Thyroid gland (tissue), 4 donors: Measurements from ENCODE around the gene CARNS1. TPM values are rescaled to one million over a fixed set of nuclear protein-coding genes. Genes with fewer than 3 reads are reported as not detected.

Source experiments
- DNase-seq, 2 donors: peaks; one replicate each; pipeline ENCODE4 v3.0.0-alpha.2; 2019
- H3K27ac ChIP-seq, 3 donors: fragments of 200-600 bp; sonication (generic); 1 replicate in 2 of 3; 2 replicates in 1 of 3; pipeline ENCODE4 v1.5.1; 2016 to 2019; ENCODE audit warnings: mild to moderate bottlenecking in 1 of 3, moderate library complexity in 1 of 3
- H3K27me3 ChIP-seq: fragments of 200-600 bp; sonication (generic); one replicate; pipeline ENCODE4 v1.5.1; 2019
- H3K36me3 ChIP-seq, 2 donors: fragments of 200-600 bp; sonication (generic); one replicate each; pipeline ENCODE4 v1.5.1; 2016 to 2019
- H3K4me1 ChIP-seq, 2 donors: fragments of 200-600 bp; sonication (generic); one replicate each; pipeline ENCODE4 v1.5.1; 2017 to 2019
- H3K4me3 ChIP-seq, 3 donors: fragments of 200-600 bp; sonication (generic); replicated peaks in 1 of 3; 1 replicate in 2 of 3; 2 replicates in 1 of 3; pipeline ENCODE4 v1.5.1; 2016; ENCODE audit warnings: mild to moderate bottlenecking in 1 of 3
- H3K9me3 ChIP-seq: fragments of 200-600 bp; sonication (generic); one replicate; pipeline ENCODE4 v1.5.1; 2017
- POLR2A ChIP-seq, 2 donors: fragments of 450-650 bp; IDR thresholded peaks; one replicate each; pipeline ENCODE4 v1.6.1; 2017; ENCODE audit warnings: antibody characterized with exemption in 2 of 2, mild to moderate bottlenecking in 2 of 2, moderate library complexity in 1 of 2
- WGBS, 2 donors: methylation state at CpG; one replicate each; pipeline ENCODE4 v1.1.5; 2017; 5-methylcytosine and 5-hydroxymethylcytosine counted together
- intact Hi-C: fragments of 100-400 bp; cut with DNase I; formaldehyde crosslinking; loops from one replicate; pipeline ENCODE4 v1.15.1; 2023
- total RNA-seq, 4 donors: library from RNA; depleted of rRNA; stranded (reverse); fragments of >200 nt; gene quantifications; one replicate each; pipeline ENCODE4 v1.2.3, GENCODE V29; 2016
- TF ChIP-seq, protein P1 (sequence below), 6 experiments: fragments of 200-600 bp in 3 of 6; fragments of 450-650 bp in 3 of 6; sonication (generic) in 3 of 6; IDR thresholded peaks; one replicate each; pipeline ENCODE4 v1.5.1; 2016 to 2019; ENCODE audit warnings: antibody characterized with exemption in 6 of 6, mild to moderate bottlenecking in 2 of 6, inconsistent platforms in 1 of 6, moderate library complexity in 1 of 6

The CARNS1 gene
- total RNA-seq, 4 donors from 2014 or later = 3.8 to 9.8 (median 5.9) TPM

DNA sequence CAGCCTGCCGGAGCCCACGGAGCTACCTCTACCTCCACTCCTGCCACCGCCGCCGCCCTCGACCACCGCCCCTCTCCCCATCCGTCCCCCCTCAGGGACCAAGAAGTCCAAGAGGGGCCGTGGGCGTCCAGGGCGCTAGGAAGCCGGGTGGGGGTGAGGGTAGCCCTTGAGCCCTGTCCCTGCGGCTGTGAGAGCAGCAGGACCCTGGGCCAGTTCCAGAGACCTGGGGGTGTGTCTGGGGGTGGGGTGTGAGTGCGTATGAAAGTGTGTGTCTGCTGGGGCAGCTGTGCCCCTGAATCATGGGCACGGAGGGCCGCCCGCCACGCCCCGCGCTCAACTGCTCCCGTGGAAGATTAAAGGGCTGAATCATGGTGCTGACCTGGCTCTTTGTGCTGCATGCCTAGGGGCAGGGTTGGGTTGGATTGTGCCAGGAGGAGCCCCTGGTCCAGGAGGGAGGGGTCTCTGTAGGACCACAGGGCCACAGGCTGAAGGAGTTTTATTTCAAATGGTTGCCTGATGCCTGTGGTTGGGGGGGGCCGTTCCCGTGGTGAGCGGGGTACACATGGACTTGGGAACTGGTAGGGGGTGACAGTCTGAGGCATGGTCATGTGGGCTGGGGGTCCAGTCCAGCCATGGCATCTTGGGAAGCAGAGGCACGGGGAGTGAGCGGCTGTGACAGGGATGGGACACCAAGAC, 19.7 kb downstream of the CARNS1 start:
- WGBS, 2 donors = 87 to 90% methylated on average over 9 to 26 of the region's 26 CpGs
- no peak for DNase-seq
- Histone ChIP-seq H3K36me3 (peaks cover 40 to 41% of the 10 kb centered on the region in 2 donors), H3K27ac (no peak overlapping the region), H3K27me3 (no peaks in the 10 kb centered on the region), H3K9me3 (no peaks in the 10 kb centered on the region), H3K4me1 (peaks cover 5 to 15% of the 10 kb centered on the region in 2 donors), H3K4me3 (no peak overlapping the region)
- TF ChIP-seq, protein P1, sequence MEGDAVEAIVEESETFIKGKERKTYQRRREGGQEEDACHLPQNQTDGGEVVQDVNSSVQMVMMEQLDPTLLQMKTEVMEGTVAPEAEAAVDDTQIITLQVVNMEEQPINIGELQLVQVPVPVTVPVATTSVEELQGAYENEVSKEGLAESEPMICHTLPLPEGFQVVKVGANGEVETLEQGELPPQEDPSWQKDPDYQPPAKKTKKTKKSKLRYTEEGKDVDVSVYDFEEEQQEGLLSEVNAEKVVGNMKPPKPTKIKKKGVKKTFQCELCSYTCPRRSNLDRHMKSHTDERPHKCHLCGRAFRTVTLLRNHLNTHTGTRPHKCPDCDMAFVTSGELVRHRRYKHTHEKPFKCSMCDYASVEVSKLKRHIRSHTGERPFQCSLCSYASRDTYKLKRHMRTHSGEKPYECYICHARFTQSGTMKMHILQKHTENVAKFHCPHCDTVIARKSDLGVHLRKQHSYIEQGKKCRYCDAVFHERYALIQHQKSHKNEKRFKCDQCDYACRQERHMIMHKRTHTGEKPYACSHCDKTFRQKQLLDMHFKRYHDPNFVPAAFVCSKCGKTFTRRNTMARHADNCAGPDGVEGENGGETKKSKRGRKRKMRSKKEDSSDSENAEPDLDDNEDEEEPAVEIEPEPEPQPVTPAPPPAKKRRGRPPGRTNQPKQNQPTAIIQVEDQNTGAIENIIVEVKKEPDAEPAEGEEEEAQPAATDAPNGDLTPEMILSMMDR (IDR thresholded peaks at IDR 0.05) = no peak
- TF ChIP-seq POLR2A (IDR thresholded peaks at IDR 0.05) = no peak
- intact Hi-C loops = no loop called here

DNA sequence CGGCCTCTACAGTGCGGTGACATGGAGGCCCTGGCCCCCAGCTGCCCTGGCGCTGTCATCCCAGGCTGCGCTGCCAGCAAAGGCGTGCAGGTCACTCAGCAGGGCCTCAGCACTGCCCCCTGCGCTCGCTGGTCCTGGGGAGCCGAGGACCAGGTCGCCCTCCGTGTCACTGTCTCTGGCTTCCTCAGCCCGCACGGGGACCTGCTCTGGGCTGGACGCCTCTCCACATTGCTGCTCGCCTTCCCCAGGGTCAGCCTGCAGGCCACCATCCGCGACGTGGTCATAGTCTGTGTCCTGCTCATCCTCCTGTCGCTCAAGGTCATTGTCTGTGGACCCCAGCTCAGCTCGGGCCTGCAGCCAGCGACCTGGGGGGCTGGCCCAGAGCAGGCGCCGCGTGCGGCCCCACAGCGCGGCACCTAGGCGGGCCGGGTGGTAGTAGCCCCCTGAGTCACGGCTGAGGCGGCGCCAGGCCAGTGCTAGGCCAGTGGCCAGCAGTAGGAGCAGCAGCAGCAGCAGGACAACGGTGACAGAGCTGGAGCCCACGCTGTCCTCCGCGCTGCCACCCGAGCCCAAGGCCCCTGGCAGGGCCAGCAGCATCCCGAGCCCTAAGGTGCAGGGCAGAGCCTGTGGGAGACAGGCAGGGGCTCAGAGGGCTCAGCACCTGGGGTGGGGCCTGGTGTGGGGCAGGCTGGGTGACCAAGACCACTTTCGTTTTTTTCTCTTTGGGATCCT, 20.4 kb downstream of the CARNS1 start:
- WGBS, 2 donors = 87 to 95% methylated on average over 14 of the region's 38 CpGs
- Histone ChIP-seq H3K27me3 (no peaks in the 10 kb centered on the region), H3K9me3 (no peaks in the 10 kb centered on the region), H3K36me3 (peaks cover 40 to 46% of the 10 kb centered on the region in 2 donors), H3K27ac (no peak overlapping the region), H3K4me3 (no peak overlapping the region), H3K4me1 (peaks cover 5 to 22% of the 10 kb centered on the region in 2 donors)
- intact Hi-C loops = no loop called here
- TF ChIP-seq POLR2A (IDR thresholded peaks at IDR 0.05) = no peak
- TF ChIP-seq, protein P1 (IDR thresholded peaks at IDR 0.05) = no peak
- DNase-seq = no peak

DNA sequence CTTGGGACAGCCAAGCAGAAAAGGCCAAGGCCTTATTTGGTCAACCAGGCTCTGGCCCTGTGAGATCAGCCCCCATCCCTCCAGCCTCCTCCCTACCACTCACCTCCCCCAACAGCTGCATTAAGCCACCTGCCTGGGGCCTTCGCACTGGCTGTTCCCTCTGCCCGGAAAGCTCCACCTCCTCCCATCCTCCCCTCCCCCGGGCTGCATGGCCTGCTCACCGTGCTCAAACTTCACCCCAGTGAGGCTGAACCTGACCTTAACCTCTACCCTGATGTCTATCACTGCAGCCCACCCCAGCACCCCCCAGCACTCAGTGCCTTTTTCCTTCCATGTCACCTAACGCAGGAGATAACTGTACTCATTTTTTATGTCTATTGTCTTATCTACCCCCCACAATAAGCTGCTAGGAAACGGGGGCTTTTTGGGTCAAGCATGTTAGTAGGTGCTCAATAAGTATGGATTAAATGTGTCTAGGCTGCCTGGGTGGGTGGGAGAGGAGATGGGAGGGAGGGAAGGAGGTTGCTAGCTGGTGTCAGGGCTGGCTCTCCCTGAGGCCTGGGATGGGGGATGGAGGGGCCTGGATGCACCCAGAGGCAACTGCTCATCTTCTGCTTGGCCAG, 21.1 kb downstream of the CARNS1 start:
- Histone ChIP-seq H3K4me1 (peaks cover 5 to 24% of the 10 kb centered on the region in 2 donors), H3K4me3 (no peak overlapping the region), H3K27ac (no peak overlapping the region), H3K9me3 (no peaks in the 10 kb centered on the region), H3K27me3 (no peaks in the 10 kb centered on the region), H3K36me3 (peaks cover 42 to 43% of the 10 kb centered on the region in 2 donors)
- WGBS, 2 donors = 65 to 72% methylated on average over 6 of the region's 6 CpGs
- DNase-seq = no peak
- TF ChIP-seq POLR2A (IDR thresholded peaks at IDR 0.05) = no peak
- TF ChIP-seq, protein P1 (IDR thresholded peaks at IDR 0.05) = no peak
- intact Hi-C loops = no loop called here

DNA sequence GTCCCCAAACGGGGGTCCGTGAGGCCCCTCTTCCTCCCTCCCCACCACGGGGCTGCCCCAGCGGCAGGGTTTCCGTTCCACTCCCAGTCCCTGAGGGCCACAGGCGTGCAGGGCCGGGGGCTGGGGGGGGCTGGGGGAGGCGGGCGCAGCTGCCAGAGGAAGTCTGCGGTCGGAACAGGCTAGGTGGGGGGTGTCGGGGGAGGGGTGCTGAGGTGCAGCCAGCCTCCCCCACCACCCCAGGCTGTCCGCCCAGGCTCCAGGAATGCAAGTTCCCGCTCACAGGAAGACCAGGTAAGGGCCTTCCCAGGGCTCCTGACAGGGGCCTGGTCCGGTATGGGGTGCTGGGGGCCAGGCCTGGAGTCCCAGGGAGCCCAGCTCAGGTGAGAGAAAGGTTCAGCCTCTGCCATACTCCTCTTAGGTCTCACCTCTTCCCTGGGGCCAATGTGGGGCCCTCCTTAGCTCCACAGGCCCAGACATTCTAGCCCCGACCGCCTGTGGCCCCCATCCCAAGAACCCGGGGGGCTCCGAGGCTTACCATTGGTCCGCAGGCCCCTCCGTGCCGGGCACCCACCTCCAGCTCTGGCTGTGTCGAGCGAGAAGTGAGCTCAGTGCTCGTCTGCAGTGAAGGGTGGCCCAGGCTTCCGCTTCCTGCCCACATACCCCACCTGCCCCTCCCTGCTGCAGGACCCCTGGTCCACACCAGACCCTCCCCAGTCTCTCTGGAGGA, 21.8 kb downstream of the CARNS1 start, which contains the start of gene PTPRCAP:
Gene PTPRCAP, minus strand, starts transcription at position 601 of the 727 bp plus-strand sequence. Its CDS starts 63 bp downstream, at position 538.
- intact Hi-C loops = no loop called here
- peaks cover 39 to 43% of the 10 kb centered on the region in 2 donors for H3K36me3 ChIP-seq
- no peak within 1 kb of the TSS for H3K27ac ChIP-seq
- no peaks in the 10 kb centered on the region for H3K27me3 ChIP-seq
- no peak within 1 kb of the TSS for H3K4me3 ChIP-seq
- DNase-seq = no peak
- 89 to 100% methylated on average over 3 to 15 of the region's 26 CpGs for WGBS, 2 donors
- H3K9me3 ChIP-seq = no peaks in the 10 kb centered on the region
- peaks cover 5 to 25% of the 10 kb centered on the region in 2 donors for H3K4me1 ChIP-seq
- no peak for TF ChIP-seq POLR2A (IDR thresholded peaks at IDR 0.05)

DNA sequence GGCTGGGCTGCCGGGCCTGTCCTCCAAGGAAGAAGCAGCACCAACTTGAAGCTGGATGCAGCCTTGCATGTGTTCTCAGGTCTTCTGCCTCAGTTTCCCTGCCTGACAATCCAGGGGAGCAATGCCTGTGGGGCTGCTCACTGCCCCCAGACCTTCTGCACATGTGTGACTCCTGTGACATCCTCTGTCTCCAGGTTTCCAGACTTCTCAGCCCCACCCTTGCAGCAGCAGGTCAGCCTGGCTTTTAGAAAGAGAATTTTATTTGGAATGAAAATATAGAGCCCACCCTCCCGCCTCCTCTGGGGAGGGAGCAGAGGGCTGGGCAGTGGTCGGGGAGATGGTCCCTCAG, 22.3 kb downstream of the CARNS1 start:
- no peak overlapping the region for H3K27ac ChIP-seq
- H3K27me3 ChIP-seq = no peaks in the 10 kb centered on the region
- no peak for DNase-seq
- TF ChIP-seq, protein P1 (IDR thresholded peaks at IDR 0.05) = no peak
- no peak for TF ChIP-seq POLR2A (IDR thresholded peaks at IDR 0.05)
- intact Hi-C loops = no loop called here
- H3K9me3 ChIP-seq = no peaks in the 10 kb centered on the region
- WGBS, 2 donors = 73 to 83% methylated on average over 3 of the region's 3 CpGs
- H3K4me3 ChIP-seq = no peak overlapping the region
- H3K4me1 ChIP-seq = peaks cover 5 to 31% of the 10 kb centered on the region in 2 donors
- H3K36me3 ChIP-seq = peaks cover 33 to 38% of the 10 kb centered on the region in 2 donors
